ENCODE results near the gene RAB11FIP2. TPM values are rescaled to one million over a fixed set of nuclear protein-coding genes. Genes with fewer than 3 reads are reported as not detected.
"Not testable (repeated sequence)": the region's sequence is repeated elsewhere in the genome, so short reads cannot be mapped to it uniquely, and the experiment has no call there.

The RAB11FIP2 gene
- total and polyA plus RNA-seq, 7 donors: 1.4 to 166 (median 40.3) TPM

DNA sequence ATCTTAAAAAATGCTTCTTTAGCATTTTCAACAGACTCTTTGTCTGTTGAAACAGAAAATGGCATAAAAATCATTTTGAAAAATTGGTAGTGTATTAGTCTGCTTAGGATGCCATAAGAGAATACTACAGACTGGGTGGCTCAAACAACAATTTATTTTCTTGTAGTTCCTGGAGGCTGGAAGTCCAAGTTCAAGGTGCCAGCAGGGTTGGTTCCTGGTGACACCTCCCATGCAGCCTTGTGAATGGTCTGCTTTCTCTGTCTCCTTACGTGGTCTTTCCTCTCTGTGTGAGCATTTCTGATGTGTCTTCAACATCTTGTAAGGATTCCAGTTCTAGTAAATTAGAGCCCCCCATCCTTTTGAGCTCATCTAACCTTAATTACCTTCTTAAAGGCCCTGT, 26.1 kb upstream of the RAB11FIP2 start:
- no peak for DNase-seq
- no peaks in the 10 kb centered on the region for H3K36me3 ChIP-seq
- no peaks in the 10 kb centered on the region for H3K4me1 ChIP-seq
- no peak overlapping the region for H3K27ac ChIP-seq
- no peak overlapping the region for H3K4me3 ChIP-seq
- no peaks in the 10 kb centered on the region for H3K9me3 ChIP-seq
- intact Hi-C loops (cut with DNase I): no loop called here
- WGBS, 2 donors: 95 to 96% methylated on average over 1 of the region's 1 CpG
- TF ChIP-seq EP300 (IDR thresholded peaks at IDR 0.05): no peak
- no peak for TF ChIP-seq POLR2A (IDR thresholded peaks at IDR 0.05)
- TF ChIP-seq POLR2AphosphoS5 (IDR thresholded peaks at IDR 0.05): no peak
- TF ChIP-seq, protein P1, sequence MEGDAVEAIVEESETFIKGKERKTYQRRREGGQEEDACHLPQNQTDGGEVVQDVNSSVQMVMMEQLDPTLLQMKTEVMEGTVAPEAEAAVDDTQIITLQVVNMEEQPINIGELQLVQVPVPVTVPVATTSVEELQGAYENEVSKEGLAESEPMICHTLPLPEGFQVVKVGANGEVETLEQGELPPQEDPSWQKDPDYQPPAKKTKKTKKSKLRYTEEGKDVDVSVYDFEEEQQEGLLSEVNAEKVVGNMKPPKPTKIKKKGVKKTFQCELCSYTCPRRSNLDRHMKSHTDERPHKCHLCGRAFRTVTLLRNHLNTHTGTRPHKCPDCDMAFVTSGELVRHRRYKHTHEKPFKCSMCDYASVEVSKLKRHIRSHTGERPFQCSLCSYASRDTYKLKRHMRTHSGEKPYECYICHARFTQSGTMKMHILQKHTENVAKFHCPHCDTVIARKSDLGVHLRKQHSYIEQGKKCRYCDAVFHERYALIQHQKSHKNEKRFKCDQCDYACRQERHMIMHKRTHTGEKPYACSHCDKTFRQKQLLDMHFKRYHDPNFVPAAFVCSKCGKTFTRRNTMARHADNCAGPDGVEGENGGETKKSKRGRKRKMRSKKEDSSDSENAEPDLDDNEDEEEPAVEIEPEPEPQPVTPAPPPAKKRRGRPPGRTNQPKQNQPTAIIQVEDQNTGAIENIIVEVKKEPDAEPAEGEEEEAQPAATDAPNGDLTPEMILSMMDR (IDR thresholded peaks at IDR 0.05): no peak
- H3K27me3 ChIP-seq: no peaks in the 10 kb centered on the region

DNA sequence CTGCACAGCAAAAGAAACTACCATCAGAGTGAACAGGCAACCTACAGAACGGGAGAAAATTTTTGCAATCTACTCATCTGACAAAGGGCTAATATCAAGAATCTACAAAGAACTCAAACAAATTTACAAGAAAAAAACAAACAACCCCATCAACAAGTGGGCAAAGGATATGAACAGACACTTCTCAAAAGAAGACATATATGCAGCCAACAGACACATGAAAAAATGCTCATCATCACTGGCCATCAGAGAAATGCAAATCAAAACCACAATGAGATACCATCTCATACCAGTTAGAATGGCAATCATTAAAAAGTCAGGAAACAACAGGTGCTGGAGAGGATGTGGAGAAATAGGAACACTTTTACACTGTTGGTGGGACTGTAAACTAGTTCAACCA, 20.6 kb upstream of the RAB11FIP2 start:
- H3K36me3 ChIP-seq; H3K4me3 ChIP-seq; H3K9me3 ChIP-seq; H3K4me1 ChIP-seq; intact Hi-C loops (cut with DNase I); H3K27me3 ChIP-seq; DNase-seq; H3K27ac ChIP-seq: not testable (repeated sequence)
- WGBS, 2 donors: 90 to 96% methylated on average over 1 of the region's 1 CpG

DNA sequence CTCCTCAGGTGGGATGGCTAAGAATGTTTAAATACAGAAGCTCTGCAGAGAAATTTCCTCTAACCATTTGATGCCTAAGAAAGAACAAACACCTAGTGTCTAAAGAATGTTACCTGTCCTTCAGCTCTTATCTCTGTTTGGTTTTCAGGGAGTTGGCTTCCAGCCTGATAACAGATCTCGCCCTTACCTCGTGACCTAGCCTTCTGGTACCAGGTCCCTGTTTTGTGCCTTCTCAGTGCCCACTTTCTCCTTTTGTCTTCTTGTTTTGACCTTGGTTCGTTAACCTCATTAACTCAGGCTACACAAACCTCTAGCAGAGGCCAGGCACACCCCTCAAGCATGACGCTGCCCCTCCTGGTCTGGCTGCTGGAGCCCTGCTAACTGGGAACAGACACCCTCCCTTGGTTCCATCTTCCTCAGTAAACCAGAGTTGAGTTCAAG, 16.1 kb upstream of the RAB11FIP2 start:
- Histone ChIP-seq H3K4me3 (no peak overlapping the region), H3K4me1 (no peaks in the 10 kb centered on the region), H3K9me3 (no peaks in the 10 kb centered on the region), H3K27ac (no peak overlapping the region), H3K27me3 (no peaks in the 10 kb centered on the region), H3K36me3 (no peaks in the 10 kb centered on the region)
- intact Hi-C loops (cut with DNase I): no loop called here
- TF ChIP-seq POLR2A (IDR thresholded peaks at IDR 0.05) (no peak), EP300 (IDR thresholded peaks at IDR 0.05) (no peak), POLR2AphosphoS5 (IDR thresholded peaks at IDR 0.05) (no peak)
- TF ChIP-seq, protein P1 (IDR thresholded peaks at IDR 0.05): no peak
- DNase-seq: no peak
- 15 to 62% methylated on average over 4 of the region's 4 CpGs for WGBS, 2 donors

DNA sequence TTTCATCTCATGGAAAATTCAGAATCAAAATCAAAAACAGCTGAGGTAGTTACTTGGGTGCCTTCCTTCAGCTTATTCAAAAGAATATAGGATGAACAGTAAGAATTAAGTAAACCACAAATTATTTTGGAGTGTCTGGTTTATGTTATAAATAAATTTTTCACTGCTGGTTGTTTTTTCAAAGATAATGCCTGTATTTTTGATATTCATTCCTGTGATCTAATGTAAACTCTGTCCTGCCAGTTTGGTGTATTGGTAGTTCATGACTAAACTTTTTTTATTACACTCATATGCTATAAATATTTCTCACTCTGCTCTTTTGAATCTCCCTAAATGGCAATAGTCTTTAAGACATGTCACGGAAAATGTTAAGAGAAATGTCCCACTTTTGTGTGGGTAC, 11.6 kb upstream of the RAB11FIP2 start:
- Histone ChIP-seq H3K9me3 (no peaks in the 10 kb centered on the region), H3K4me1 (no peaks in the 10 kb centered on the region), H3K27ac (no peak overlapping the region), H3K4me3 (no peak overlapping the region), H3K36me3 (no peaks in the 10 kb centered on the region), H3K27me3 (no peaks in the 10 kb centered on the region)
- intact Hi-C loops (cut with DNase I): no loop called here
- DNase-seq: no peak
- TF ChIP-seq POLR2AphosphoS5 (IDR thresholded peaks at IDR 0.05) (no peak), EP300 (IDR thresholded peaks at IDR 0.05) (no peak), POLR2A (IDR thresholded peaks at IDR 0.05) (no peak)
- TF ChIP-seq, protein P1 (IDR thresholded peaks at IDR 0.05): no peak
- 98% methylated on average over 1 of the region's 1 CpG for WGBS, 2 donors

DNA sequence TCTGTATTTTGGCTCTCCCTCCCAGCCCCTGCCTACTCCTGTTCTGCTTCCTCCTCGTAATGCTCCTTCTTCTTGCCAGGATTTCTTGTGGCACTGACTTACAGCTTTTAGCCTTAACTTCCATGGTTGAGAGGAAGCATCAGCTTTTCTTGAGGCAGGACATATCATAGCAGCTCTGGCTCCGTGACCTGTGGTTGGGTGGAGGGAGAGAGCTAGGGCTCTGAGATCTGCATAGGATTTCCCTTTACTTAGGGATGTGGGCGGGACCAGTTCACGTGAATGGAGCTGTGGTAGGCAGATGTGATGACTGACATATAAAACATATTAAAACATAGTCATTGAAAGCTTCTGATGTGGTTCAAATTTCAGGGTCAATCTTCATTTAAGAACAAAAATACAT, 10.6 kb upstream of the RAB11FIP2 start:
- intact Hi-C loops (cut with DNase I): no loop called here

More for the DNA sequence above, 10.6 kb upstream of the RAB11FIP2 start:
- H3K27me3 ChIP-seq: no peaks in the 10 kb centered on the region
- no peak overlapping the region for H3K27ac ChIP-seq
- no peaks in the 10 kb centered on the region for H3K4me1 ChIP-seq
- H3K36me3 ChIP-seq: no peaks in the 10 kb centered on the region
- no peak overlapping the region for H3K4me3 ChIP-seq
- no peak for TF ChIP-seq POLR2A (IDR thresholded peaks at IDR 0.05)
- TF ChIP-seq EP300 (IDR thresholded peaks at IDR 0.05): no peak
- no peak for TF ChIP-seq POLR2AphosphoS5 (IDR thresholded peaks at IDR 0.05)
- TF ChIP-seq, protein P1 (IDR thresholded peaks at IDR 0.05): no peak
- DNase-seq: no peak
- WGBS, 2 donors: 85 to 86% methylated on average over 4 of the region's 4 CpGs
- H3K9me3 ChIP-seq: no peaks in the 10 kb centered on the region
